Activated CD8-positive, alpha-beta memory T cell treated with anti-CD3 and anti-CD28 coated beads, Interleukin-2, amount 10 ng/mL, durations not matched to agents 7 days and 5 days (primary cell): ENCODE results near the gene PKNOX2. TPM values are rescaled to one million over a fixed set of nuclear protein-coding genes. Genes with fewer than 3 reads are reported as not detected.

Experiments used
- ATAC-seq: fragments of 150-1000 bp; cut with Tn5 transposase; one replicate; pipeline ENCODE4 v1.10.0; 2021; ENCODE audit warnings: moderate library complexity
- CTCF ChIA-PET: fragments of 350-600 bp; sonication (Branson Sonifier 250); formaldehyde crosslinking; loops from one replicate; lab custom pipeline; 2021; ENCODE audit warnings: antibody characterized with exemption; lab: Charles Lee
- DNase-seq: peaks from one replicate; pipeline ENCODE4 v3.0.0-alpha.2; 2020
- H3K27ac Mint-ChIP-seq: one replicate; pipeline ENCODE4 v1.8.0; 2021; ENCODE audit warnings: mild to moderate bottlenecking, mixed read lengths
- H3K27me3 Mint-ChIP-seq: one replicate; pipeline ENCODE4 v1.8.0; 2021; ENCODE audit warnings: mixed read lengths
- H3K36me3 Mint-ChIP-seq: one replicate; pipeline ENCODE4 v1.8.0; 2021; ENCODE audit warnings: mild to moderate bottlenecking, mixed read lengths
- H3K4me1 Mint-ChIP-seq: one replicate; pipeline ENCODE4 v1.8.0; 2021; ENCODE audit warnings: mixed read lengths
- H3K4me3 Mint-ChIP-seq: one replicate; pipeline ENCODE4 v1.8.0; 2021; ENCODE audit warnings: mild to moderate bottlenecking, moderate library complexity, mixed read lengths
- H3K9me3 Mint-ChIP-seq: one replicate; pipeline ENCODE4 v1.8.0; 2022; ENCODE audit warnings: low read depth, mixed read lengths
- total RNA-seq, 2 experiments: library from RNA; stranded (reverse); gene quantifications; one replicate each; pipeline ENCODE4 v1.2.3, GENCODE V29; 2021

PKNOX2 gene
- total RNA-seq, 2 experiments from 2014 or later: not detected

GRCh38 chr11:125348674-125349309 is 184.2 kb downstream of the PKNOX2 start:
- H3K27ac Mint-ChIP-seq: no peak overlapping the region
- peak; percentile 56 for DNase-seq
- no peaks in the 10 kb centered on the region for H3K36me3 Mint-ChIP-seq
- peak; percentile 58 for ATAC-seq
- H3K4me3 Mint-ChIP-seq: no peak overlapping the region
- CTCF ChIA-PET: interaction anchor here (0.6 to 2.5 kb wide), 4 partner anchors 13 to 100 kb away, joined by 3 to 6 read pairs (median 4); no protein-coding TSS in a partner anchor
- no peaks in the 10 kb centered on the region for H3K4me1 Mint-ChIP-seq
- no peaks in the 10 kb centered on the region for H3K9me3 Mint-ChIP-seq
- H3K27me3 Mint-ChIP-seq: peaks cover 27% of the 10 kb centered on the region

GRCh38 chr11:125350206-125351032 is 185.9 kb downstream of the PKNOX2 start:
- no peak overlapping the region for H3K4me3 Mint-ChIP-seq
- H3K27ac Mint-ChIP-seq: no peak overlapping the region
- H3K27me3 Mint-ChIP-seq: peaks cover 24% of the 10 kb centered on the region
- H3K36me3 Mint-ChIP-seq: no peaks in the 10 kb centered on the region
- ATAC-seq (no peak), DNase-seq (no peak)
- H3K9me3 Mint-ChIP-seq: no peaks in the 10 kb centered on the region
- peaks cover 2% of the 10 kb centered on the region for H3K4me1 Mint-ChIP-seq
- CTCF ChIA-PET: interaction anchor here (0.5 to 1.7 kb wide), 4 partner anchors 13 to 260 kb away, joined by 3 to 5 read pairs (median 3); no protein-coding TSS in a partner anchor

GRCh38 chr11:125351033-125351867 is 186.7 kb downstream of the PKNOX2 start:
- Mint-ChIP-seq H3K4me3 (no peak overlapping the region), H3K9me3 (no peaks in the 10 kb centered on the region), H3K4me1 (peaks cover 2% of the 10 kb centered on the region), H3K27me3 (peaks cover 18% of the 10 kb centered on the region), H3K36me3 (no peaks in the 10 kb centered on the region), H3K27ac (no peak overlapping the region)
- DNase-seq (no peak), ATAC-seq (no peak)
- CTCF ChIA-PET: interaction anchor here (0.6 kb wide), 1 partner anchor 793 kb away, joined by 3 read pairs; no protein-coding TSS in a partner anchor

- H3K4me1 Mint-ChIP-seq: peaks cover 2% of the 10 kb centered on the region
- ATAC-seq (no peak), DNase-seq (no peak)
- no peak overlapping the region for H3K27ac Mint-ChIP-seq
- no peaks in the 10 kb centered on the region for H3K36me3 Mint-ChIP-seq
- CTCF ChIA-PET: interaction anchor here (0.6 kb wide), 1 partner anchor 794 kb away, joined by 3 read pairs; no protein-coding TSS in a partner anchor
- no peak overlapping the region for H3K4me3 Mint-ChIP-seq
- peaks cover 14% of the 10 kb centered on the region for H3K27me3 Mint-ChIP-seq
- H3K9me3 Mint-ChIP-seq: no peaks in the 10 kb centered on the region
Measured at GRCh38 chr11:125351868-125352250, 187.3 kb downstream of the PKNOX2 start.

- no peaks in the 10 kb centered on the region for H3K36me3 Mint-ChIP-seq
- no peak overlapping the region for H3K4me3 Mint-ChIP-seq
- peaks cover 5% of the 10 kb centered on the region for H3K27me3 Mint-ChIP-seq
- CTCF ChIA-PET: interaction anchor here (0.6 to 5.5 kb wide), 4 partner anchors 11 to 575 kb away, joined by 3 to 32 read pairs (median 4); no protein-coding TSS in a partner anchor
- DNase-seq (no peak), ATAC-seq (no peak)
- H3K9me3 Mint-ChIP-seq: no peaks in the 10 kb centered on the region
- H3K4me1 Mint-ChIP-seq: peaks cover 2% of the 10 kb centered on the region
- no peak overlapping the region for H3K27ac Mint-ChIP-seq
Measured at GRCh38 chr11:125356797-125357196, 192.2 kb downstream of the PKNOX2 start.

GRCh38 chr11:125357551-125357950 is 193.0 kb downstream of the PKNOX2 start:
- peaks cover 3% of the 10 kb centered on the region for H3K27me3 Mint-ChIP-seq
- peaks cover 2% of the 10 kb centered on the region for H3K4me1 Mint-ChIP-seq
- no peak overlapping the region for H3K27ac Mint-ChIP-seq
- ATAC-seq (no peak), DNase-seq (no peak)
- H3K4me3 Mint-ChIP-seq: no peak overlapping the region
- no peaks in the 10 kb centered on the region for H3K36me3 Mint-ChIP-seq
- CTCF ChIA-PET: interaction anchor here (0.9 to 5.5 kb wide), 3 partner anchors 12 to 267 kb away, joined by 3 to 32 read pairs (median 4); no protein-coding TSS in a partner anchor
- H3K9me3 Mint-ChIP-seq: no peaks in the 10 kb centered on the region

GRCh38 chr11:125358254-125358840 is 193.8 kb downstream of the PKNOX2 start:
- H3K27ac Mint-ChIP-seq: no peak overlapping the region
- peaks cover 3% of the 10 kb centered on the region for H3K27me3 Mint-ChIP-seq
- H3K4me1 Mint-ChIP-seq: peaks cover 2% of the 10 kb centered on the region
- CTCF ChIA-PET: interaction anchor here (0.9 to 5.5 kb wide), 3 partner anchors 13 to 267 kb away, joined by 3 to 32 read pairs (median 4); no protein-coding TSS in a partner anchor
- DNase-seq (no peak), ATAC-seq (no peak)
- H3K9me3 Mint-ChIP-seq: no peaks in the 10 kb centered on the region
- H3K4me3 Mint-ChIP-seq: no peak overlapping the region
- H3K36me3 Mint-ChIP-seq: no peaks in the 10 kb centered on the region

- DNase-seq: no peak
- H3K36me3 Mint-ChIP-seq: no peaks in the 10 kb centered on the region
- no peak for ATAC-seq
- no peak overlapping the region for H3K27ac Mint-ChIP-seq
- CTCF ChIA-PET: no interaction called here
- H3K27me3 Mint-ChIP-seq: peaks cover 3% of the 10 kb centered on the region
- no peak overlapping the region for H3K4me3 Mint-ChIP-seq
- peaks cover 6% of the 10 kb centered on the region for H3K4me1 Mint-ChIP-seq
- no peaks in the 10 kb centered on the region for H3K9me3 Mint-ChIP-seq
Measured at GRCh38 chr11:125359130-125359529, 194.6 kb downstream of the PKNOX2 start.

GRCh38 chr11:125360066-125360465 is 195.5 kb downstream of the PKNOX2 start:
- Mint-ChIP-seq H3K4me3 (no peak overlapping the region), H3K9me3 (no peaks in the 10 kb centered on the region), H3K4me1 (peaks cover 11% of the 10 kb centered on the region), H3K27me3 (no peaks in the 10 kb centered on the region), H3K36me3 (no peaks in the 10 kb centered on the region), H3K27ac (no peak overlapping the region)
- DNase-seq (no peak), ATAC-seq (no peak)
- CTCF ChIA-PET: no interaction called here

- Mint-ChIP-seq H3K27me3 (peaks cover 29% of the 10 kb centered on the region), H3K36me3 (no peaks in the 10 kb centered on the region), H3K4me3 (no peak overlapping the region), H3K27ac (peak overlapping the region; percentile 47), H3K4me1 (peaks cover 9% of the 10 kb centered on the region), H3K9me3 (no peaks in the 10 kb centered on the region)
- DNase-seq: no peak
- CTCF ChIA-PET: interaction anchor here (0.9 to 2.4 kb wide), 6 partner anchors 10 to 273 kb away, joined by 3 to 6 read pairs (median 4); no protein-coding TSS in a partner anchor
- ATAC-seq: peak; percentile 71
Measured at GRCh38 chr11:125364121-125364826, 199.7 kb downstream of the PKNOX2 start.

GRCh38 chr11:125365196-125365931 is 200.8 kb downstream of the PKNOX2 start:
- H3K27me3 Mint-ChIP-seq: peaks cover 37% of the 10 kb centered on the region
- no peak for DNase-seq
- H3K27ac Mint-ChIP-seq: no peak overlapping the region
- H3K9me3 Mint-ChIP-seq: no peaks in the 10 kb centered on the region
- CTCF ChIA-PET: no interaction called here
- no peak for ATAC-seq
- peaks cover 9% of the 10 kb centered on the region for H3K4me1 Mint-ChIP-seq
- no peak overlapping the region for H3K4me3 Mint-ChIP-seq
- H3K36me3 Mint-ChIP-seq: no peaks in the 10 kb centered on the region
